GM12865 (cell line): ENCODE results near the gene NOP10.
"Not testable (repeated sequence)": the region's sequence is repeated elsewhere in the genome, so short reads cannot be mapped to it uniquely, and the experiment has no call there.

Experiments
- DNase-seq: peaks from one replicate; pipeline ENCODE4 v3.0.0; 2010; ENCODE audit warnings: low read depth
- H3K4me3 ChIP-seq: 2 replicates; pipeline ENCODE4 v1.5.1; 2011; ENCODE audit warnings: mild to moderate bottlenecking, low read depth, low read length, control low read depth
- TF ChIP-seq, protein P1 (sequence below): IDR thresholded peaks from 2 replicates; pipeline ENCODE4 v1.5.1; 2011; ENCODE audit warnings: low read length, control low read depth, low read depth, inconsistent platforms; ENCODE audit not compliant: insufficient read depth; ENCODE audit errors: missing control alignments

The NOP10 gene

DNA sequence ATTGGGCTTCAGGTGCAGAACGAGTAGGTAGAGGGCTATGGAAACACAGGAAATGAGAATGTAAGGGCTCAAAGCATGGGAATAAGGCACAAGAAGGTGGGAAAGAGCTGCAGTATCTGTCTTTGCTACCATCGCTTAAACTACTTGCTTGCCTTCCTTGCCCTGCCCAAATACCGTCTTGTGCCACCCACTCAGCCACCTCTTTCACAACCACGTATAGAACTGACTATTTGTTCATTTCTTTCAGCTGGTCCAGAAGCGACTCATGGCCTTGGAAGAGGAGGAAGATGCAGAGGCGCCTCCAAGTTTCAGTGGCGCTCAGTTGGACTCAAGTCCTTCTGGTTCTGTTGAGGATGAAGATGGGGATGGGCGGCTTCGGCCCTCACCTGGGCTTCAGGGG, 12.3 kb upstream of the NOP10 start:
- DNase-seq: no peak
- H3K4me3 ChIP-seq: no peak overlapping the region
- TF ChIP-seq, protein P1, sequence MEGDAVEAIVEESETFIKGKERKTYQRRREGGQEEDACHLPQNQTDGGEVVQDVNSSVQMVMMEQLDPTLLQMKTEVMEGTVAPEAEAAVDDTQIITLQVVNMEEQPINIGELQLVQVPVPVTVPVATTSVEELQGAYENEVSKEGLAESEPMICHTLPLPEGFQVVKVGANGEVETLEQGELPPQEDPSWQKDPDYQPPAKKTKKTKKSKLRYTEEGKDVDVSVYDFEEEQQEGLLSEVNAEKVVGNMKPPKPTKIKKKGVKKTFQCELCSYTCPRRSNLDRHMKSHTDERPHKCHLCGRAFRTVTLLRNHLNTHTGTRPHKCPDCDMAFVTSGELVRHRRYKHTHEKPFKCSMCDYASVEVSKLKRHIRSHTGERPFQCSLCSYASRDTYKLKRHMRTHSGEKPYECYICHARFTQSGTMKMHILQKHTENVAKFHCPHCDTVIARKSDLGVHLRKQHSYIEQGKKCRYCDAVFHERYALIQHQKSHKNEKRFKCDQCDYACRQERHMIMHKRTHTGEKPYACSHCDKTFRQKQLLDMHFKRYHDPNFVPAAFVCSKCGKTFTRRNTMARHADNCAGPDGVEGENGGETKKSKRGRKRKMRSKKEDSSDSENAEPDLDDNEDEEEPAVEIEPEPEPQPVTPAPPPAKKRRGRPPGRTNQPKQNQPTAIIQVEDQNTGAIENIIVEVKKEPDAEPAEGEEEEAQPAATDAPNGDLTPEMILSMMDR: no peak

DNA sequence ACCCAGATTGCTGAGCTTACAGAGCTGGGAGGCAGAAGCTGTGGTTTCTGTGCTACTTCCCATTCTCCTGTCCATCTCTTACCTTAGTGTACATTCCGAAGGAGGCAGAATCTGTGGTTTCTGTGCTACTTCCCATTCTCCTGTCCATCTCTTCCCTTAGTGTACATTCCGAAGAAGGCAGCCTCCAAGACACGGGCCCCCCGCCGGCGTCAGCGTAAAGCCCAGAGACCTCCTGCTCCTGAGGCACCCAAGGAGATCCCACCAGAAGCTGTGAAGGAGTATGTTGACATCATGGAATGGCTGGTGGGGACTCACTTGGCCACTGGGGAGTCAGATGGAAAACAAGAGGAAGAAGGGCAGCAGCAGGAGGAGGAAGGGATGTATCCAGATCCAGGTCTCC, 11.3 kb upstream of the NOP10 start:
- no peak overlapping the region for H3K4me3 ChIP-seq
- no peak for DNase-seq
- TF ChIP-seq, protein P1: no peak

DNA sequence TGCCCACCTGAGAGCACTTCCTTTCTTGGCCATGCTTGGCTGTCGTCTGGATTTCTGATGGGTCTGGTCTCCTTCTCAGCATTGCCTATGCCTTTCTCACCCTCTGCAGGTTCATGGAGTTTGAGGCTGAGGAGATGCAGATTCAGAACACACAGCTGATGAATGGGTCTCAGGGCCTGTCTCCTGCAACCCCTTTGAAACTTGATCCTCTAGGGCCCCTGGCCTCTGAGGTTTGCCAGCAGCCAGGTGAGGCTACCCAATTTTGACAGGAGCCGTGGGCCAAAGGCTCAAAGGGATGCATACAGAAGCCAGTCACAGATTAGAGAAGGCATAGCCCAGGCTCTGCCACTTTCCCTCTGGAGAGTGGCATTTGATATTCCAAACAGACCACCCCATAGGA, 10.7 kb upstream of the NOP10 start:
- TF ChIP-seq, protein P1: no peak
- H3K4me3 ChIP-seq: no peak overlapping the region
- no peak for DNase-seq

DNA sequence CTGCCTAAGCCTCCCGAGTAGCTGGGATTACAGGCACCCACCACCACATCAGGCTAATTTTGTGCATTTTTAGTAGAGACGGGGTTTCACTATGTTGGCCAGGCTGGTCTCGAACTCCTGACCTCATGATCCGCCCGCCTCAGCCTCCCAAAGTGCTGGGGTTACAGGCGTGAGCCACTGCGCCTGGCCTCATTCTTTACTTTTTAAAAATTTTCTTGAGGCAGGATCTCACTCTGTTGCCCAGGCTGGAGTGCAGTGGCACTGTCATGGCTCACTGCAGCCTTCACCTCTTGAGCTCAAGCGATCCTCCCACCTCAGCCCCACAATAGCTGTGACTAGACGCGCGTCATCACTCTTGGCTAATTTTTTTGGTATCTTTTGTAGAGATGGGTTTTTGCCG, 10.1 kb upstream of the NOP10 start:
- H3K4me3 ChIP-seq, DNase-seq: not testable (repeated sequence)

DNA sequence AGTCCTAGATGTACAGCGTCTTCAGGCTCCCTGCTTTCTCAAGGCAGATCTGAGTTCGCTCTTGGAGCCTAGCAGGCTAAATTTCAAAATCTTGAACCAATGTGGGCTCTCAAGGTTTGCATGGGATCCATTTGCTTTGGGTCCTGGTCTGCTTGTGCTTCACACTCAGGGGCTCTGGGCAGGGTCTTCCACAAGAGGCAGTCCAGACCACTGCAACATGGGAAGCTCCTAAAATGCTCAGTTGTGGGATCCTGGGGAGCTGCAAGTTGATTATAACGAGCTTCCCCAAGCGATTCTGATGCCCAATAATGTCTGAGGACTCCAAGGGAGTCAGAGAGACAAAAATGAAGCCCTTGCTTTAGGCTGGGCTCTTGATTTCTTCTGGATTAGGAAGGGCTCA, 6.8 kb upstream of the NOP10 start:
- no peak for DNase-seq
- H3K4me3 ChIP-seq: no peak overlapping the region
- TF ChIP-seq, protein P1: no peak

DNA sequence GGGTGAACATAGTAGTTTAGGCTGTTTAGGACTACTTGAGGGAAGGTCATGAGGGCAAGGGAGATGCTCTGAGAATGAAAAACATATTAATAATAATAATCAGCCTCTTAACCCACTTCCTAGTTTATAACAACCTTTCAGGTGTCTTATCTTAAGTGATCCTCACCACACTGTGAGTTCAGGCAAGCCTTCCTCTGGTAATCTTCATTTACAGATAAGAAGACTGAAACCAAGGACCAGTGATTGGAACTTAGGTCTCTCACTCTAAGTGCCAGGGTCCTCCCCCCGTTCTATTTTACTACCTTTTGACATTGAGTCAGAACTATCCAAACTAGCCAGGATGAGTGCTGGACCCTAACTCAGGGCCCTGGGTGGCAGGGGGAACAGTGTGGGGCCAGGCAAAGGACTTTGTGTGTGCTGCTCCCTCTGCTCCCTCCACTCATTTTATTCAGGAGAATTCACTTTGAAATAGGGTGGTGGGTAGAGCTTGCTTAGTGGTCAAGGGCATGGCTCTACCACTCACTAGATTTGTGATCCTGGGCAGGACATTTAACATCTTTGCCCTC, 5.9 kb upstream of the NOP10 start:
- TF ChIP-seq, protein P1: no peak
- DNase-seq: no peak
- H3K4me3 ChIP-seq: no peak overlapping the region

DNA sequence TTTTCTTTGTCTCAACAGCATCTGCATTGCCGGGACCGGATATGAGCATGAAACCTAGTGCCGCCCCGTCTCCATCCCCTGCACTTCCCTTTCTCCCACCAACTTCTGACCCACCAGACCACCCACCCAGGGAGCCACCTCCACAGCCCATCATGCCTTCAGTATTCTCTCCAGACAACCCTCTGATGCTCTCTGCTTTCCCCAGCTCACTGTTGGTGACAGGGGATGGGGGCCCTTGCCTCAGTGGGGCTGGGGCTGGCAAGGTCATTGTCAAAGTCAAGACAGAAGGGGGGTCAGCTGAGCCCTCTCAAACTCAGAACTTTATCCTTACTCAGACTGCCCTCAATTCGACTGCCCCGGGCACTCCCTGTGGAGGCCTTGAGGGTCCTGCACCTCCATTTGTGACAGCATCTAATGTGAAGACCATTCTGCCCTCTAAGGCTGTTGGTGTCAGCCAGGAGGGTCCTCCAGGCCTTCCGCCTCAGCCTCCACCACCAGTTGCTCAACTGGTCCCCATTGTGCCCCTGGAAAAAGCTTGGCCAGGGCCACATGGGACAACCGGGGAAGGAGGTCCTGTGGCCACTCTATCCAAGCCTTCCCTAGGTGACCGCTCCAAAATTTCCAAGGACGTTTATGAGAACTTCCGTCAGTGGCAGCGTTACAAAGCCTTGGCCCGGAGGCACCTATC, 5.2 kb upstream of the NOP10 start:
- TF ChIP-seq, protein P1: no peak
- no peak for DNase-seq
- H3K4me3 ChIP-seq: no peak overlapping the region

DNA sequence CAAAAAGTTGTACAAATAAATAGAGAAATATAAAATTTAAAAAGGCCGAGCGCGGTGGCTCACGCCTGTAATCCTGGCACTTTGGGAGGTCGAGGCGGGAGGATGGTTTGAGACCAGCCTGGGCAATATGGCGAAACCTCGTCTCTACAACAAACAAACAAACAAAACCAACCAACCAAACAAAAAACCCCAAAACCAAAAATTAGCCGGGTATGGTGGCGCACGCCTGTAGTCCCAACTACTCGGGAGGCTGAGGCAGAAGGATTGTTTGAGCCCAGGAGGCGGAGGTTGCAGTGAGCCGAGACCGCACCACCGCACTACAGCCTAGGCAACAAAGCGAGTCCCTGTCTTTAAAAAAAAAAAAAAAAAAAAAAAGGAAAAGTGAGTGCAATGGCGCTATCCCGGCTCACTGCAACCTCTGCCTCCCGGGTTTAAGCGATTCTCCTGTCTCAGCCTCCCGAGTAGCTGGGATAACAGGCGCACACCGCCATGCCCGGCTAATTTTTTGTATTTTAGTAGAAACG, 661 bp downstream of the NOP10 start:
- H3K4me3 ChIP-seq: peak overlapping the region; percentile 91
- not testable (repeated sequence) for DNase-seq
